DLD1 (cell line): Measurements from ENCODE around the gene TMPRSS6.

Source experiments
- in situ Hi-C: cut with HindIII; loops from 2 replicates; pipeline ENCODE4 v1.10.0; 2017; ENCODE audit warnings: low sequenced_read_pairs

The TMPRSS6 gene

DNA sequence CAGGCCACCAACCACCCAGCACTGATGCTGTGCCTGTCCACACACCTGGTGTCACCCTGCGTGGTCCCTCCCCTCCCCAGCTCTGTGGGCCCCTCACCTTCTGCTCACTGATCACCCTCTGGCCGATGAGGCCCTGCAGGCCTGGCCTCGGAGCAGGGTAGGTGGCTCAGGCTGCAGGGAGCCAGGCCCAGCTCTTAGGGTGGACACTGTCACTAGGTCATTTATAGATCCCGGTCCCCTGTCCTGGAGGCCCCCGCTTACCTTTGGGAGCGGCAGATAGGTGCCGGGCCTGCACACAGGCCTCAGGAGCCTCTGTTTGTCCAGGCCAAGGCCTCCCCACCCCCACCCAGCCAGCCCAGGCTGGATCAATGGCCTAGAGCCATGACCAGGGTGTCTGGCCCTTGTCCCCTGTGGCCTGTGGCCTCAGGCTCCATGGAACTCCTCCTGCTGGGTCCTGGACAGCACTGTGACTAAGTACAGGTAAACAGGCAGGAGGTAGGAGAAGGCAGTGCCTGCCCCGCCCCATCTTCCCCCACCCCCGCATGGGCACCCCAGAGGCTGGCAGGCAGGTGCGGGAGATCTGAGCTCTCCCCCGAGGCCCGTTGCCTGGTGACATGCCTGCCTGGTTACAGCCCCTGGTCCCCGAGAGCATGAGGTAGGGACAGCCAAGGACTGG, at the start of gene TMPRSS6:
Gene TMPRSS6, minus strand, starts transcription at position 472 of the 676 bp plus-strand sequence. CDS start 6,296 bp downstream, outside the sequence.
- in situ Hi-C loops, result no loop called here

DNA sequence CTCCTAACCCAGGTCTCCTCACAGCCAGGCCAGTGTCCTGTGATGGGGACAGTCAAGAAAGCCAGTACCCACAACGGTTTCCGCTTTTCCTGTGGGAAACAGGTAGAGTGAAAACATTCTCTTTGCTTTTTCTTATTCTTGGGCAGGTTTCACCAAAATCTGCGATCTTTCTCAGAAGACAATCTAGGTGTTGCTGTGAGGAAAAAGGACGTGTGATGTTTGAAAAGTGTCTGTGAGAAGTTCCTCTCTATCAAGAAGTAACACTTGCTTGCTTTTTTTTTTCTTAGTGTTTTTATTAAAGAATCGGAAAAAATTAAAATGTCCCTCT, 49.4 kb upstream of the TMPRSS6 start:
- in situ Hi-C loops, result no loop called here

DNA sequence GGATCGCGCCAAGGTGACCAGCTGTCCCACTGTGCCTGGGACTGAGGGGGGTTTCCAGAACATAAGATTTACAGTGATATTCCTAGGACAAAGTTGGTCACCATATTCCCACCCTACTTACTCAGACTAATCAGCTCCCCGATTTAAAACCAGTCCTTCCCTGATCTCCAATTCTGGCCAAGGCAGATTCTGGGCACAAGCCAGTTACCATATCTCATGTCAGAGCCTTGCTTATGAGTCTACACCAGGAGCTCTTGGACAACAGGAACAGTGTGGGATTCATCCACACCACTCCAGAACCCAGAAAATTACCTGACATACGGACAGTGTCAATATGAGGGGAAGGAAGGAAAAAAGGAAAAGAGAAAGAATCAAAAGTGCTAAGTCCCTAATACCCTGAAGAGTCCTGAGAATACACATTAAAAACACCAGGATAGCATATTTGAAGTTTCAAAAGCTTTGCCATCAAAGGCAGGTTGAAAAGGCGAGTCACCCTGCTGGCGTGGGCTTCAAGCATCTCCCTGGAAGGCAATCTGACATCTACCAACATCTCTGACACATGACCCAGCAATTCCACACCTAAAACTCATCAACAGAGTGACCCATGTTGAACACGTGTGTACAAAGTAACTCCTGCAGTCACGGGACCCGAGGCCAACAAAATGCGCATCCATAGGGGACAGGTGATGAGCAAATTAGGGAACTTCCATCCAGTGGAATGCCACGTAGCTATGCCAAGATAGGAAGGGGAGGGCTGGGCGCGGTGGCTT, 48.2 kb upstream of the TMPRSS6 start:
- in situ Hi-C loops, result no loop called here

DNA sequence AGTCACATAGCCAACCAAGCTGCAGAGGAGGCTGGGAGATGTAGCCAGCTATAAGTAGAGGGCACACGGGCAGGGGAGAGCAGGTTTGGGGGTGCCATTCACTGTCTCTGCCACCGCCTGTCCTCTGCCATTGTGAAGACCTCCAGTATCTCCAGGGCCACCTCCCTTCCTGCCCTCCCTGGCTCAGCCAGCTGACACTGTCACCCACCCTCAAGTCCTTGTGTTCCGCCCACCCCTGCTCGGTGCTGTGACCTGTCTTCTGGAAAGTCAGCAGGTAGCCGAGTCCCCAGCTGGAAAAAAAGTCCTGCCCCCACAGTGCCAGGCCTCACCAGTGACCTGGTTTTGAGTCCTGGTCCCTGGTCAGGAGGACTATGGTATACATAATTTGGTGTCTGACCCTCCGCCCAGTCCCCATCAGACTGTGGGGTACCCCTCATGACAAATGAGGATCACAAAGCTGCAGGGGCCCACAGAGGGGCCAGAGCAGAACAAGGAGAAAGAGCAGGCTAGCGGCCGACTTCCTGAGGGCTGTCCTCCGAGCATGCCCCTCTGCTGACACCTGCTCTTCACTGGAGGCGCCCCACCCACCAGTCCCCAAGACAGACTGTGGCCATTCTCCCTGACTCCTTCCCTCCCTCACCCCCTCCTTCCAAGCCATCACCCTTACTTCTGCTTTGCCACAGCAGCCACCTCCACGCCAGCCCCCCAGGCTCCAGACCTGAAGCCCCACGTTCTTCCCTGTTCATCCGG, 47.3 kb upstream of the TMPRSS6 start:
- in situ Hi-C loops, result no loop called here

DNA sequence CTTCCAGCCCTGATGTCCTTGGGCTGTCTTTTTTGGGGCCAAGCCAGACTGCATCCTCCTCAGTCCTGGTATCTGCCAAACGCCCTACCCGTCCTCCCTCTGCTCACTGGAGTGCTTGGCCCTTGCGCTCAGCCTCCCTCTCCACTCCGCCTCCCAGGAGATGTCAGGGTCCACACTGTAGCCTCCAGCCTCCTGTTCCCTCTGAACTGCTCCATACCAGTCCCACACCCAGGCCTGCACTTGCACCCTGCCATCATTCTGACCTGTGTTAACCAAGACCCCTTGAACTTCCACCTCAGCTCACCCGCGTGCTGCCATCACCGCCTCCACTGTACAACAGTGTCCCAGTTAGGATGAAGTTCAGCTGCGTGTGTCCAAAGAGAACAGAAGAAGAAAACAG, 46.5 kb upstream of the TMPRSS6 start:
- in situ Hi-C loops, result no loop called here

DNA sequence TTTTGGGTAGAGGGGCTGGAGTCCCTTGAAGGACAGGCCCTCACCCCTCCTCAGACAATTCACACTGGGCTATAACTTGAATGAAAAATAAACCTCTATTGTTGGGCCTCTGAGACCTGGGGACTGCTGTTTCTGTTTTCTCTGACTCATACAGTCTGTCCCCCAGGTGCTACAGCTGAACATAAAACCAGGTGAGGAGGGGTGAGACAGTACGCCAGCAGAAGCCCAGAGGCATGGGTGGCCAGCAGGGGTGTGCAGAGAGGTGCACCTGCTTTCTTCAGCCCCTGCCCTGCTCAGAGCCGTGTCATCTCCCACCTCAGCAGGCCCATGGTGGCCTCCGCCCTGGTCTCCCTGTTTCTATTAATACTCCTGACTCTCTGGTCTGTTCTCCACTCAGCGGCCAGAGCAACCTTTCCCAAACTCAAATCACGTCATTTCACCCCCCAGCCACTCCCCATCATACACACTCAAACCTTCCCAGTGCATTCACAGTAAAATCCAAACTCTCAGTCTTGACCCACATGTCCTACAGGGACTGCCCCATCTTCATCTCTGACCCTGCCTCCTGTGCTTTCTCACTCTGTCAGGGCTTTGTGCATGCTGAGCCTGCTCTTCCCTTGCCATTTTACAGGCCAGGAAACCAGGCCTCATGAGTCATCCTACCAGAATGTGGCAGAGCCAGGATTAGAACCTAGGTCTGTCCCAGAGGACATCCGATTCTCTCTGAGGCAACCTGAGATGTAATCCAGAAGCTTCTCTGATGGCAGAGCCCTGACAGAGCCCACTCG, 45.6 kb upstream of the TMPRSS6 start:
- in situ Hi-C loops, result no loop called here

DNA sequence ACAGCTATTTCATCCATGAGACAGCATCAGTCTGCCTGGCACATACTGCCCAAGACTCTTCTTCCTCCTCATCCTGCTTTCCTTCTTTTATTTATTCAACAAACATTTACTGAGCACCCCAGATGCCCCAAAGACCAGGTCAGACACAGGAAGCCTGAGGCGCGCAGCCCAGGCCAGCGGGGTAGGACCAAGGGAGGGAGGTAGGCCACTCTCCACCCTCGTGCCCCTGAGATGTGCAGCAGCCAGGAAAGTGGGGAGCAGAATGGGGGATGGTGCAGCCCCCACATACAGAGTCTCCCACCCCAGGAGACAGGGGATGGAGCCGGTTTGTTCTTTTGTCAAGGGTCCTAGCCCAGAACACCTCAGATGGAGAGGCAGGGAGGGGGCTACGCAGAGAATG, 44.4 kb upstream of the TMPRSS6 start:
- in situ Hi-C loops, result no loop called here

DNA sequence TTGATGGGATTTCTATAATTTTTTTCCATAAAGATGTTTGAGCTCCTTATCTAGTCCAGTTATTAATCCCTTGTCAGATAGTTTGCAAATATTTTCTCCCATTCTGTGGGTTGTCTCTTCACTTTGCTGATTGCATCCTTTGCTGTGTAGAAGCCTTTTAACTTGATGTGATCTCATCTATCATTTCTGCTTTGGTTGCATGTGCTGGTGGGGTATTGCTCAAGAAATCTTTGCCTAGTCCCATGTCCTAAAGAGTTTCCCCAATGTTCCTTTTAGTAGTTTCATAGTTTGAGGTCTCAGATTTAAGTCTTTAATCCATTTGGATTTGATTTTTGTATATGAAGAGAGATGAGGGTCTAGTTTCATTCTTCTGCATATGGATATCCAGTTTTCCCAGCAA, 41.9 kb upstream of the TMPRSS6 start:
- in situ Hi-C loops, result no loop called here

DNA sequence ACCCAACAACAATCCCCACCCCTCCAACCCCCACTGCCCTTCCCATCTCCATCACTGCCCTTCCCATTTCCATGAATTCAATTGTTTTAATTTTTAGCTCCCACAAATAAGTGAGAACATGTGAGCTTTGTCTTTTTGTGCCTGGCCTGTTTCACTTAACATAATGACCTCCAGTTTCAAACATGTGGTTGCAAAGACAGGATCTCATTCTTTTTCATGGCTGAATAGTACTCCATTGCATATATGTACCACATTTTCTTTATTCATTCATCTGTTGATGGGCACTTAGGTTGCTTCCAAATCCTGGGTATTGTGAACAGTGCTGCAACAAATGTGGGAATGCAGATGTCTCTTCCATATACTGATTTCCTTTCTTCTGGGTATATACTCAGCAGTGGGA, 41.2 kb upstream of the TMPRSS6 start:
- in situ Hi-C loops, result no loop called here

DNA sequence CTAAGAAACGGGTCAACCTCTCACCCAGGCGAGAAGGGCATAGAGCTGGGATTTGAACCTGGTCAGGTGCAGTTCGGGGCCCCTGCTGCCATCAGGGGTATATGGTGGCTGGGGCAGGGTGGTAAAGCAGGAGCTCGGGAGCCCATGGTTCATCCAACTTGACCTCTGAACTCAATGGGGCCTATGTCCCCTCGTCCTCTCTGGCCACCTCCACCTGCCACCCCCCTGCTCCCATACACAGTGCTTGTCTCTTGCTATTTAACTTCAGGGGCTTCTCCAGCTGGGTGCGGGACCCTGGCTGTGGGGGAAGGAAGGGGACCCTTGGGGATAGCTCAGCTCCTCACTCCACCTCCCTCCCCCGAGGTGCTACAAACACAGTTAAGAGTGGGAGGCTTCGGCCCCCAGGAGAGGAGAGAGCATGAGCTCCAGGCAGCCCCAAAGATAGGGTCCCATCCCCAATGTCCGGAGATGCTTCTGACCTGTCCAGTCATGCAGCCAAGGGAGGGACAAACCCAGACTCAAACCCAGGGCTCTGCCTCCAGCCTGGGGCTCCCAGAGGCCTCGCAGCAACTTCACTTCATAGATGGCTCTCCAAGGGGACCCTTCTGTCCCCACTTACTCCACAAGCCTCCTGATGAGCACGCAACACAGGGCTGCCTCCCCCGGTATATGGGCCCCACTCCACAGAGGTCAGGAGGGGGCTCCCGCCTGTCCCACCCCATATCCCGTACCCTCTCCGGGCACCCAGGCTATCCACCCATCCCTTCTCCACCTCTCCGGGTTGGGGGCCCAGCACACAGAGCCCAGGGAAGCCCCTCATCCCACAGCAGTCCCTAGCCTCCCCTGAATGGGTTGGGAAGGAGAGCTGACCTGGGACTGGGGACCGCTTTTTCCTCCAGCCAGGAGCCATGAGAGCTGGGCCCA, 39.5 kb upstream of the TMPRSS6 start:
- in situ Hi-C loops, result no loop called here

DNA sequence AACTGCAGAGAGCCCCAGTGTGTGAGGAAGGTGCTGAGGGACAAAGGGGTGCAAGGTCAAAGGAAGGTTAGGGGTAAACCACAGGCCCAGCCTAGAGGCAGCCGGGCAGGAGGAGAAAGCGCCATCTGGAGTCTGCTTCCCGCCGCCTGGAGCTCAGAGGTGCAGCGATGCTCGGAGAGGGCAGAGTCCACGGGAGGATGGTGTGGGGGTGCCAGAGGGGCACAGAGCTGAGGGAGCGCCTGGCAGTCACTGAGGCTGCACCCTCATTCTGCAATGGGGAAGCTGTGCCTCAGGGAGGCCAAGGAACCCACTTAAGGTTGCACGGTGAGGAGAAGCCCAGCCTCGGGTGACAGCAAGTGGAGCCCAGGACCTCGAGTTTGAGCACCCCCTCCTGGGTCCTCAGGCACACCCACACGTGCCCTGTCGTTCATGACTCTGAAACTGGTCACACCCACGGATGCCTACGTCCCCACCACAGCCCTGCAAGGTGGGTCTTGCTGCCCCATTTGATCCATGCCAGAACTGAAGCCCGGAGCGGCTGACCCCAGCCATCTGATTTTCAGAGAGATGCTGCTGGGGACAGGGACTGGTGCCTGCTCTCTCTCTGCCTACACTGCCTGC, 38.6 kb upstream of the TMPRSS6 start:
- in situ Hi-C loops, result no loop called here

DNA sequence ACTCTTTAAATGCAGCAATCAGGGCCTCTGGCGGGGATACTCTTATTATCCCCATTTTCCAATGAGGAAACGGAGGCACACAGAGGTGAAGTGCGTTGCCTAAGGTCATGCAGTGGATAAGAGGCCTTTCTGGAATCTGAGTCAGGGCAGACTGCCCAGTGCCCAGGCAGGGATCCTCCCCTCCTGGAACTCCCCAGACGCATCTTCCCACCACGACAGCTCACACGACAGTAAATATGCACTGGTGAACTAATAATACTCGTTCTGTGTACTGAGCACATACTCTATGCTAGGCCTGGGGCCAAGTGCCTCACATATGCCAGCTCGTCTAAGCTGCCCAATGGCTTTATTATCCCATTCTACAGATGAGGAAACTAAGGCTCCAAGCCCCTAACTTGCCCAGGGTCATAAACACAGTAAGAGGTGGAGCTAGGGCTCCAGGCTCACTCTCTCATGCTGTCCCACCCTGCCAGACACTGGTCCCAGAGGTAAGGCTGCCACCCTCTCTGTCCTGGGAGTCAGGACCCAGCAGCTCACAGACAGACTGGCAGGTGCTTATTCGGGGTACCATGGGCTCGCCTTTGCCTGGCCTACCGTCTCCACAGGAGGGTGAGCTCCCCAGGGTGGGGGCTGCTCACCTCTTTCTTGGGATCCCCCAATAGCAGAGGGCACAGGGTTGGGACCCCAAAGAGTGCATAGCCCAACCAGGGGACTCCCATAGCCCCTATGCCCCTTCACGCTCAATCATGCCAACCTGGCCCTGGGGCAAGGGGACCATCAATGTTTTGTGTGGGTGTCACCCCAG, 37.9 kb upstream of the TMPRSS6 start:
- in situ Hi-C loops, result no loop called here

DNA sequence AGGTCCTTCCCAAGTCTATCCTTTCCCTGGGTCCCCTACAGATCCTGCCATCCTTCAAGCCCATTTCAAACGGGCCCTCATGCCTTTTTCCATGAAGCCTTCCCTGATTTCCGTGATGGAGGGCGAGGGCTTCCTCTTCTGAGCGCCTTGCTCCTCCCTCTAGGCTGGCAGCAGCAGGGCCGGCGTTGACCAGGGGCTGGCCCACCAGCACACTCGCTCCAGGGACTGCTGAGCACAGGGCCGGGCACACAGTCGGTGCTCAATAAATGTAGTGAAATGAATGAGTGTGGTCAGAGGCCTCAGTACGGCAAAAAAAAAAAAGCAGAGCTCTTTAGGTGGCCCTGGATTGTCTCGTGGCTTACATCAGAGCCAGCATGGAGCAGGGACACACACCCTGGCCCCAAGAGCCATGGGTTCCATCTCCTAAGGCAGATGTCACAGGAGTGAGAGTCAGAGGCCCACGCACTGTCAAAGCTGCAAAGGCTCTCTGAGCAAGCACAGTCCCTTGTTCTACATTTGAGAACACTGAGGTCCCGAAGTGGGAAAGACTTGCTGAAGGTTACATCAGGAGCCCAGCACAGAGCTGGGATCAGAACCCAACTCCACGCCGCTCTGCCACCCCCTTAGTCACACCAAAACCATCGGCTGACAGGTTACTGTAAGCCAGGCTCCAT, 37.1 kb upstream of the TMPRSS6 start:
- in situ Hi-C loops, result no loop called here

DNA sequence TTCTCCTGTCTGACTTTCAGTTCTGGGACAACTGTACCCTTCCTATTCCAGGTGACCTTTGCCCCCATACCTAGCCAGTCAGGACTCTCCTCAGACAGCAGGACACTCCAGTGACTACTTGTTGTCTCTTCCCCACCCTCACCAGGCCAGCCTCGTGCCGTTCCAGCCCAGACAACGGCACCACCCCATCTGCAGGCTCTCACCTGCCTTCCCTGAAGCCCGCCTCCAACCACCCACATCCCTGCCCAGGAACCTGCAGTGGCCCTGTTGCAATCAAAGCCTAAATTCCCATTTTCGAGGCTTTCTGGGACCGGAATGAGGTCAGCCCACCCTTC, 36.5 kb upstream of the TMPRSS6 start:
- in situ Hi-C loops, result no loop called here

DNA sequence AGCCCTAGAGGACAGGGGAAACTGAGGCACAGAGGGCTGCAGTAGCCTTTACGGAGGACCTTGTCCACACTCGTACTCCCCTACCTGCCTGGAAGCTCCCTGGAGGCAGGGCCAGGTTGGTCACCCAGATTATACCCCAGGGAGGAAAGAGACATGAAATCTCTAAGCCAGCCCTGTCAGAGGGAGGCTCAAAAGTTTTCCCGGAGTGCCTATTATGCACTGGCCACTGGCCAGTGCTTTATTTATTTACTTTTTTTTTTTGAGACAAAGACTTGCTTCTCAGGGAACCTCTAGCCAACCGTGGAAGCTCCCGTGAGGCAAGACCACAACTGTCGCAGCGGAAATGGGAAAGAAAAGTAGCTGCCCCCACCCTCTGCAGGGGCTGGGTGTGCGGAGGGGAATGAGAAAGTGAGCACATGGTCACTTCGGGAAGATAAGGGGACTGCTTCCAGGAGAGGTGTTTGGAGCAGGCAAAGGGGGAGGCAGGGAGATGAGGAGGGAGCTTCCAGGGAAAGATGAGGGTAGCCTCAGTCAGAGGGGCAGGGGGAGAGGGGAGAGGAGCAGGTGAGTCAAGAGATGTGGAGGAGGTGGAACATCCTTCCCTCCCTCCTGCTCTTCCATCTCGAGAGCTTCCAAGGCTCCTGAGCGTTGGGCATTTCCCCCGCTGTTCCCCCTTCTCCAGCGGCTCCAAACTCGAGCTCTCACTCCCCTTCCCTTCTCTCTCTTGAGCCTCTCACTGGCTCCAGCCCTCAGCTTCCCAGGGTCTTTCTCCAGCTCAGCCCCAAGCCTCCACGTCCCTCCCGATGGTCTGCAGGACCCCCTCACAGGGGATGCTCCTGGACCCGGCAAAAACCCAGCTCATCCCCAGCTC, 35.9 kb upstream of the TMPRSS6 start:
- in situ Hi-C loops, result no loop called here

DNA sequence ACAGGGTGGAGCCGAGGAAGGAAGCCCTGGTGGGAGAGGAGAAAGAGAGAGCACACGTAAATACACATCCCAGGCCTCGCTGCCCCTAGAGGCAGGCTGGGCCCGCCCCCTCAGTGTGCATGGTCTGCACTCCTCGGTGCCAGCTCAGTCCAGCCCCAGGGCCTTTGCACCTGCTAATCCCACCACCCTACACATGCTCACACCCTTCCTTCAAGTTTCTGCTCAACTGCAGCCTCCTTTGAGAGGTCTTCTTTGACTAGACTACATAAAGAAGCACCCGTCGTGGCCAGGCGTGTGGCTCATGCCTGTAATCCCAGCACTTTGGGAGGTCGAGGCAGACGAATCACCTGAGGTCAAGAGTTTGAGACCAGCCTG, 34.7 kb upstream of the TMPRSS6 start:
- in situ Hi-C loops, result no loop called here

DNA sequence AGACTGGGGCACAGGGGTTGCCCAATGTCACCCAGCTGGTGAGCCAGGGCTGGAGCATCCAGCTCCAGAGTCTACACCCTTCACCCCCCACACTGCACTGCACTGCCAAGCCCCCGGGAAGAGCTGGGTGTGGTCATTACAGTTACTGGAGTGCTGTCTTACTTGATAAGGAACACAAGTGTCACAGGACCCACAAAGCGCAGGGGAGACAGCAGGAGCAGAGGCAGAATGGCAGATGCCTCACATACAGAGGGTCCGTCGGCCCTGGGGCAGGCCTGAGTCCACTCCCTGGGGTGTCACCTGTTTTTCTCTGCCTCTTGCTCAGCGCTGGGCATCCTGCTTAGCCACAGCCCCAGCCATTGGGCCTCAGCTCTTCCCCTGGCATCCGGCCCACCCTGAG, 32.5 kb upstream of the TMPRSS6 start:
- in situ Hi-C loops, result no loop called here

DNA sequence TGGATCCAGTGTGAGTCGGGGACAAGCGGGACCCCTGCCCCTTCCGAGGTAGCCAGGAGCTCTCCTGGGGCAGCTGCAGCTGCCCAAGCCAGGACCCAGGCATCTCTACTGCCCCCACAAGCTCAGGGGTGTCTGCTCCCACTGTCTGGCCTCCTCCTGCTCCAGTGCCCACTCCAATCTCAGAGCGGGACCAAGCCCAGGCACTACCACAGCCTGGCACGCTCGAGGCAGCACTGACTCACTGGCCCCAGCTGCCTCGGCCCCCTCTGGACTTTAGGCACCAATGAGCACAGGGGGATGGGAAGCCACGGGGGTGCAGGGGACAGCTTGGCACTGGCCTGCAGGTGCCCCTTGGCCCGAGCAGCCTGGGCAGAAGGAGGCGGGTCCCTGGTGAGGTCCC, 32.0 kb upstream of the TMPRSS6 start:
- in situ Hi-C loops, result no loop called here
